Measurements from ENCODE around the gene USO1. TPM values are rescaled to one million over a fixed set of nuclear protein-coding genes. Genes with fewer than 3 reads are reported as not detected.

Gene USO1
- polyA plus RNA-seq, 1 donor, result 78.1 TPM

- no peak for DNase-seq
- no CpG with 5 or more reads among the region's 5 CpGs for WGBS (ENCODE audit: insufficient coverage, low lambda C conversion rate)
- H3K9me3 ChIP-seq (ENCODE audit: control insufficient read depth, low read depth, low read length), result no peaks in the 10 kb centered on the region
- no peak overlapping the region for H3K27ac ChIP-seq (ENCODE audit: low read length)
- no peaks in the 10 kb centered on the region for H3K27me3 ChIP-seq (ENCODE audit: control insufficient read depth, insufficient read depth, low read length)
- no peaks in the 10 kb centered on the region for H3K4me1 ChIP-seq (ENCODE audit: control insufficient read depth, insufficient read depth, low read length)
- no peak overlapping the region for H3K4me3 ChIP-seq (ENCODE audit: low read length)
- H3K36me3 ChIP-seq (ENCODE audit: control insufficient read depth, insufficient read depth, low read length), result no peaks in the 10 kb centered on the region
Observed at GRCh38 chr4:75860606-75861005, 136.2 kb downstream of the USO1 start.

Other genes with a start within 250 kb of the USO1 start
- gene RCHY1, start 210.2 kb upstream of the USO1 start, polyA plus RNA-seq, result 35.9 TPM
- 20.3 TPM for gene THAP6, start 210.1 kb upstream of the USO1 start, polyA plus RNA-seq
- not detected for gene ODAPH, start 168.5 kb upstream of the USO1 start, polyA plus RNA-seq
- gene CDKL2, start 94.0 kb upstream of the USO1 start, polyA plus RNA-seq, result 1.6 TPM
- gene G3BP2, start 51.2 kb upstream of the USO1 start, polyA plus RNA-seq, result 136 TPM
- 0.06 TPM for gene PPEF2, start 177.9 kb downstream of the USO1 start, polyA plus RNA-seq
- gene NAAA, start 216.4 kb downstream of the USO1 start, polyA plus RNA-seq, result 59.7 TPM

Measured in large intestine (tissue), 3 donors.